ENCODE measurements around the gene ASTL.
A peak's percentile ranks its signal among the peaks of the same experiment; 100 is the strongest.
"Not testable (repeated sequence)": the region's sequence is repeated elsewhere in the genome, so short reads cannot be mapped to it uniquely, and the experiment has no call there.

ASTL gene

DNA sequence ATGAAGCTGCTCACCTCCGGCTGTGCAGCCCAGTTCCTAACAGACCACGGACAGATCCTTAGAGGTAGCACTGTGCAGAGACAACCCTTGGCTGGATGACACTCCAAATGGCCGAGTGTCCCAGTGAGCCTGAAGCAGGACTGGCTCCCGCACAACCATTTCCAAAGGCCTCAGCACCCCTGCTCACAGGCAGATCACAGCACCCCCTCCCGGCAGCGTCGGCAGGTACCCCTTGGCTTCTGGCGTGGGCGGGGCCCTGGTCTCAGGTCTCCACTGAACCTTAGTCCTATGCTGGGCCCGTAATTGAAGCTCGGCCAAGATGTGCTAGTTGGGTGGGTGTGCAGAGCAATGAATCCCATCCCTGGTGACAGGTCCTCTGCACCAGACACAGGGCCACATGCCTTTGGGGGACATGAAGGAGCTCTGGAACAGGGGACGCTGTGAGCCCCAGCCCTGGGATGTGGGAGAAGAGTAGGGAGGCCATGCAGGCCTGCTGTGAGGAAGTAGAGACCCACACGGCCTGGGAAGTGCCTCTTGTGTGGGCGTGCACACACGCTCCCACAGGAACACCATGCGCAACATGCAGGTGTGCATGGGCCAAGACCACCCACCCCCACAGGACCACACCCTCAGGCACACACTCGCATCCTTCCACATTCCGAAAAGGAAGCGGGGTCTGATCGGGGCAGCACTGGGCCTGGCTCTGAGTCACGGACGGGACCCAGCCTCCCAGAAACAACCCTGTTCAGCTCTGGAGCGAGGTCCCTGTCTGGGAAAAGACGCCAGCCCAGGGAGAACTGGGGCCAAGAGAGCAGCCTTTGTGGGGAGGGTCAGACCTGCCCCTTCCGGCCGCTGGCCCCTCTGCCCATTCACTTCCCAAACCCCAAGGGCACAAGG lies 4.2 kb upstream of the ASTL start:
- in situ Hi-C loops (cut with HindIII; ENCODE audit: low pct_ligation_motif_present, low sequenced_read_pairs) = no loop called here
- no peak overlapping the region for H3K27ac ChIP-seq
- no peak overlapping the region for H3K4me3 ChIP-seq (ENCODE audit: low read depth, low read length)
- peak; percentile 14 for TF ChIP-seq CTCF (IDR thresholded peaks at IDR 0.05; ENCODE audit: low read depth, low read length, missing control alignments)
- H3K36me3 ChIP-seq (replicated peaks) = no peaks in the 10 kb centered on the region
- DNase-seq = no peak
- H3K27me3 ChIP-seq (replicated peaks) = peaks cover under 1% of the 10 kb centered on the region

GRCh38 chr2:96141624-96141967 lies 3.3 kb upstream of the ASTL start:
- not testable (repeated sequence) for DNase-seq

DNA sequence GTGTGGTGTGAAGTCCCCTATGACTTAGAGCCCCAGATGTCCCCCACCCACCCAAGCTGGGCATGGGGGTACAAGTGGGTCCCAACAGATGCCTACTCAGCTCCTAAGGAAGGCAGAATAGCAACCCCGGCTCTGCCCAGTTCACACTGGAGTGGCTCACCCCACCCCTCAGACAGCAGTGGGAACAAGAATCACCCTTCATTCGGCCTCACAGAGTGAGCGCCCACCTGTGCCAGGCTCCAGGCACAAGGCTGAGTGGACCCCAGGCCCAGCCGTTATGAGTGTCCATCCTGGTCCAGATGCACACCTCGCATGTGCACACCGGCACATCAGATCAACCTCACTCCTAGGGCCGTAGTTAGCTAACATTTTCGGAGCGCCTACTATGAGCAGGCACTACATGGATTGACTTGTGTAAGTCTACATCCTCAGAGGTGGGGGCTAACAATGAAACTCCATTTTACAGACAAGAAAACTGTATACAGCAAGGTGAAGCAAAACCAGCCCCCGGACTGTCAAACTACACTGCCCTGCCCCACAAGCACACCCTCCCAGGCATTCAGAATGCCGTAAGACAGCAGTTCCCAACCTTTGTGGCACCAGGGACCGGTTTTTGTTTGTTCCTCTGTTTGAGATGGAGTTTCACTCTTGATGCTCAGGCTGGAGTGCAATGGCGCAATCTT lies 2.8 kb upstream of the ASTL start:
- in situ Hi-C loops (cut with HindIII; ENCODE audit: low pct_ligation_motif_present, low sequenced_read_pairs) = no loop called here
- Histone ChIP-seq H3K27me3 (replicated peaks) (peaks cover 6% of the 10 kb centered on the region), H3K36me3 (replicated peaks) (no peaks in the 10 kb centered on the region), H3K27ac (no peak overlapping the region), H3K4me3 (ENCODE audit: low read depth, low read length) (no peak overlapping the region)
- no peak for DNase-seq
- TF ChIP-seq CTCF (IDR thresholded peaks at IDR 0.05; ENCODE audit: low read depth, low read length, missing control alignments) = no peak

More at GRCh38 chr2:96141624-96141967, 3.3 kb upstream of the ASTL start:
- H3K27ac ChIP-seq; H3K27me3 ChIP-seq (replicated peaks); H3K36me3 ChIP-seq (replicated peaks); in situ Hi-C loops (cut with HindIII; ENCODE audit: low pct_ligation_motif_present, low sequenced_read_pairs); H3K4me3 ChIP-seq (ENCODE audit: low read depth, low read length): not testable (repeated sequence)

DNA sequence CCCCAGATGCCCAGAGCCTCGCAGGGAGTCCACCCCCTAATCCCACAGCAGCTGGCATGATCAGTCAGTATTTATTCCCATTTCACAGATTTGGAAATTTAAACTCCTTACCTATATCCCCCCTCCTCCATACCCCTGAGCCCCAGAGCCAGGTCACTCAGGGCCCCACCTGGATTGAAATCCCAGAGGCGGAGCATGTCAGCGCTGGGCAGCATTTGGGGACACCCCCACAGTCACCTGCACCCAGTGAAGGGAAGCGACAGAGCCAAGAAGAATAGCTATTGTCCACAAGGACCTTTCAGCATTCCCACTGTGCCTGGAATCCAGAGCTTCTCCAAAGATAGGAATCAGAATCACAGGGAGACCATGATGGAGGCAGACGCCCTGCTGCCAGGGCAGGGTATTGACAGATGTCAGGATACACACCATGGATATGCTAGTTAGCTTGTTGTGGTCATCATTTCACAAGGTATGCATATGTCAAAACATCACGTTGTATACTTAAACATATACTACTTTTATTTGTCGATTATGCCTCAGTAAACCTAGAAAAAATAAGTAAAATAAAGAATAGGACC lies 968 bp upstream of the ASTL start:
- Histone ChIP-seq H3K36me3 (replicated peaks) (no peaks in the 10 kb centered on the region), H3K4me3 (ENCODE audit: low read depth, low read length) (no peak overlapping the region), H3K27ac (no peak overlapping the region), H3K27me3 (replicated peaks) (peaks cover 12% of the 10 kb centered on the region)
- no peak for DNase-seq
- TF ChIP-seq CTCF (IDR thresholded peaks at IDR 0.05; ENCODE audit: low read depth, low read length, missing control alignments) = no peak
- in situ Hi-C loops (cut with HindIII; ENCODE audit: low pct_ligation_motif_present, low sequenced_read_pairs) = no loop called here

GRCh38 chr2:96137321-96138178 lies 752 bp downstream of the ASTL start:
- no peaks in the 10 kb centered on the region for H3K36me3 ChIP-seq (replicated peaks)
- H3K27ac ChIP-seq = no peak overlapping the region
- H3K27me3 ChIP-seq (replicated peaks) = peaks cover 12% of the 10 kb centered on the region
- TF ChIP-seq CTCF (IDR thresholded peaks at IDR 0.05; ENCODE audit: low read depth, low read length, missing control alignments) = no peak
- no peak overlapping the region for H3K4me3 ChIP-seq (ENCODE audit: low read depth, low read length)
- no peak for DNase-seq
- in situ Hi-C loops (cut with HindIII; ENCODE audit: low pct_ligation_motif_present, low sequenced_read_pairs) = no loop called here
